Keratinocyte (primary cell): ENCODE measurements around the gene PEPD. TPM values are rescaled to one million over a fixed set of nuclear protein-coding genes. Genes with fewer than 3 reads are reported as not detected.

ENCODE experiments used
- DNase-seq: peaks from one replicate; pipeline ENCODE4 v3.0.0-alpha.2; 2011; ENCODE audit warnings: low read depth, missing footprints, low spot score
- FAIRE-seq: peaks from 2 replicates; lab custom pipeline; 2011; peaks lifted over from hg19 to GRCh38; lab: Jason Lieb, UNC
- H2AFZ ChIP-seq: 2 replicates; pipeline ENCODE4 v1.6.0; 2012; ENCODE audit warnings: low read length, control low read depth, inconsistent platforms; ENCODE audit not compliant: control insufficient read depth
- H3K27ac ChIP-seq: 2 replicates; pipeline ENCODE4 v1.5.1; 2011; ENCODE audit warnings: low read length; ENCODE audit not compliant: control insufficient read depth, insufficient read depth
- H3K27me3 ChIP-seq: 3 replicates; pipeline ENCODE4 v1.6.0; 2011; ENCODE audit warnings: low read length; ENCODE audit not compliant: control insufficient read depth, insufficient read depth; ENCODE audit errors: extremely low read depth
- H3K36me3 ChIP-seq, 2 experiments: 2 replicates in 1 of 2; 3 replicates in 1 of 2; pipeline ENCODE4 v1.5.1; 2011; ENCODE audit warnings: low read length in 2 of 2, mild to moderate bottlenecking in 1 of 2; ENCODE audit not compliant: control insufficient read depth in 2 of 2, insufficient read depth in 2 of 2; ENCODE audit errors: extremely low read depth in 1 of 2
- H3K4me1 ChIP-seq: 3 replicates; pipeline ENCODE4 v1.5.1; 2011; ENCODE audit warnings: low read length; ENCODE audit not compliant: control insufficient read depth, insufficient read depth; ENCODE audit errors: extremely low read depth
- H3K4me2 ChIP-seq: 3 replicates; pipeline ENCODE4 v1.6.0; 2011; ENCODE audit warnings: low read depth, low read length; ENCODE audit not compliant: control insufficient read depth, insufficient read depth; ENCODE audit errors: extremely low read depth
- H3K4me3 ChIP-seq, 3 experiments: fragments of 200-600 bp in 1 of 3; sonication (generic) in 1 of 3; 2 replicates in 2 of 3; 3 replicates in 1 of 3; pipeline ENCODE4 v1.5.1; 2011 to 2016; ENCODE audit warnings: low read length in 3 of 3, mild to moderate bottlenecking in 3 of 3, control low read depth in 2 of 3, inconsistent platforms in 1 of 3, low read depth in 1 of 3, mixed read lengths in 1 of 3, mixed run types in 1 of 3, moderate library complexity in 1 of 3; ENCODE audit not compliant: control insufficient read depth in 2 of 3, insufficient read depth in 2 of 3; ENCODE audit errors: extremely low read depth in 1 of 3
- H3K79me2 ChIP-seq: 2 replicates; pipeline ENCODE4 v1.6.0; 2012; ENCODE audit warnings: low read length; ENCODE audit not compliant: control insufficient read depth, insufficient read depth
- H3K9ac ChIP-seq: 3 replicates; pipeline ENCODE4 v1.6.0; 2011; ENCODE audit warnings: low read length; ENCODE audit not compliant: control insufficient read depth, insufficient read depth; ENCODE audit errors: extremely low read depth
- H3K9me1 ChIP-seq: 3 replicates; pipeline ENCODE4 v1.6.0; 2011; ENCODE audit warnings: low read length; ENCODE audit not compliant: control insufficient read depth, insufficient read depth; ENCODE audit errors: extremely low read depth
- H3K9me3 ChIP-seq: 2 replicates; pipeline ENCODE4 v1.5.1; 2012; ENCODE audit warnings: low read depth, low read length; ENCODE audit not compliant: control insufficient read depth
- H4K20me1 ChIP-seq: 3 replicates; pipeline ENCODE4 v1.6.0; 2011; ENCODE audit warnings: low read length; ENCODE audit not compliant: control insufficient read depth, insufficient read depth; ENCODE audit errors: extremely low read depth
- CTCF ChIP-seq, 3 experiments: IDR thresholded peaks in 1 of 3; conservative IDR thresholded peaks in 1 of 3; optimal IDR thresholded peaks in 1 of 3; 2 replicates in 2 of 3; 3 replicates in 1 of 3; pipeline versions ENCODE3 to v1.5.1; 2011; ENCODE audit warnings: low read length in 3 of 3, mild to moderate bottlenecking in 3 of 3, moderate library complexity in 2 of 3, control low read depth in 1 of 3, inconsistent platforms in 1 of 3; ENCODE audit not compliant: insufficient read depth in 2 of 3; ENCODE audit errors: extremely low read depth in 1 of 3
- EZH2 ChIP-seq: IDR thresholded peaks from one replicate; pipeline ENCODE4 v1.6.1; 2012; ENCODE audit warnings: inconsistent platforms, mild to moderate bottlenecking, low read length, moderate library complexity
- dilution Hi-C: fragments of 300-500 bp; cut with MboI; formaldehyde crosslinking; loops from one replicate; pipeline ENCODE4 v1.7.0; 2020; ENCODE audit warnings: low sequenced_read_pairs; ENCODE audit not compliant: extremely low pct_ligation_motif_present
- polyA plus RNA-seq, 5 experiments: library from polyadenylated mRNA; depleted of rRNA in 3 of 5; stranded (reverse) in 3 of 5; stranded (forward) in 1 of 5; unstranded in 1 of 5; fragments of >200 nt; gene quantifications; 1 replicate in 1 of 5; 2 replicates in 3 of 5; 3 replicates in 1 of 5; pipeline versions ENCODE4 v1.2.1 to v1.2.3, GENCODE V29; 2011 to 2012; ENCODE audit warnings: missing spikeins in 2 of 5, low read depth in 1 of 5, low replicate concordance in 1 of 5

The PEPD gene
- polyA plus RNA-seq, 1 donor (not counting 4 experiments of a cell fraction or from before 2014, with no cell fraction given): 36.9 TPM

- Histone ChIP-seq H3K9me3 (no peaks in the 10 kb centered on the region), H3K4me3 (no peak overlapping the region), H2AFZ (no peak overlapping the region), H3K9ac (no peak overlapping the region), H3K27me3 (no peaks in the 10 kb centered on the region), H4K20me1 (no peaks in the 10 kb centered on the region), H3K4me2 (no peak overlapping the region), H3K79me2 (peaks cover 2% of the 10 kb centered on the region), H3K9me1 (no peaks in the 10 kb centered on the region), H3K27ac (no peak overlapping the region), H3K4me1 (peaks cover 9% of the 10 kb centered on the region), H3K36me3 (no peaks in the 10 kb centered on the region)
- TF ChIP-seq CTCF (optimal IDR thresholded peaks at IDR 0.05 in 1 of 3, IDR thresholded peaks at IDR 0.05 in 1 of 3, conservative IDR thresholded peaks at IDR 0.05 in 1 of 3; ENCODE audit: extremely low read depth in 1 of 3, insufficient read depth in 2 of 3, low read length in 3 of 3) (no peak), EZH2 (no peak)
- FAIRE-seq (no peak), DNase-seq (no peak)
- dilution Hi-C loops: no loop called here
Observed at GRCh38 chr19:33519416-33519815, 2.2 kb downstream of the PEPD start.

GRCh38 chr19:33518541-33518940, 3.0 kb downstream of the PEPD start:
- Histone ChIP-seq H3K9me3 (no peaks in the 10 kb centered on the region), H3K9me1 (no peaks in the 10 kb centered on the region), H3K4me1 (peaks cover 9% of the 10 kb centered on the region), H4K20me1 (no peaks in the 10 kb centered on the region), H2AFZ (no peak overlapping the region), H3K4me2 (no peak overlapping the region), H3K27ac (no peak overlapping the region), H3K9ac (no peak overlapping the region), H3K27me3 (no peaks in the 10 kb centered on the region), H3K4me3 (no peak overlapping the region), H3K79me2 (peaks cover 2% of the 10 kb centered on the region), H3K36me3 (no peaks in the 10 kb centered on the region)
- TF ChIP-seq CTCF (optimal IDR thresholded peaks at IDR 0.05 in 1 of 3, IDR thresholded peaks at IDR 0.05 in 1 of 3, conservative IDR thresholded peaks at IDR 0.05 in 1 of 3; ENCODE audit: extremely low read depth in 1 of 3, insufficient read depth in 2 of 3, low read length in 3 of 3): no peak
- no peak for TF ChIP-seq EZH2
- DNase-seq (no peak), FAIRE-seq (no peak)
- dilution Hi-C loops: no loop called here
